SIG-M5 (cell line): ENCODE results near the gene NABP1.

Source experiments
- DNase-seq: peaks from one replicate; lab custom pipeline; 2025; lab: John Stamatoyannopoulos, UW

Gene NABP1

DNA sequence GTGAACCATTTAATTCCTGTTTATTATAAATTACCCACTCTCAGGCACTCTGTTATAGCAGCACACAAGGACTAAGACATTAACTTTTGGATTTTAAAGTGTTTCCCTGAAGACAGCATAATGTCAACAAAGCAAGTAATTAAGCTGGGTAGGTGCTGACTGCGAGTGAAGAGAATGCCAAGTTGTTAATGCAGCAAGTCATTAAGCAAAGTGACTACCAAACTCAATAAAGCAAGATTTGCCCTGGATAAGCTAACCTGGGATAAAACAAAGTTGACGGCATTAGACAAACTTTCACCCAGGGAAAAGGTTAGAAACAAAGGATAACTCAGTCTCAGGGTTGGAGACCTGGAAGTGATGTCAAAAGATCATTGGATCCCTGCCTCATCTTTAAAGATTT lies 28.4 kb upstream of the NABP1 start:
- no peak for DNase-seq

DNA sequence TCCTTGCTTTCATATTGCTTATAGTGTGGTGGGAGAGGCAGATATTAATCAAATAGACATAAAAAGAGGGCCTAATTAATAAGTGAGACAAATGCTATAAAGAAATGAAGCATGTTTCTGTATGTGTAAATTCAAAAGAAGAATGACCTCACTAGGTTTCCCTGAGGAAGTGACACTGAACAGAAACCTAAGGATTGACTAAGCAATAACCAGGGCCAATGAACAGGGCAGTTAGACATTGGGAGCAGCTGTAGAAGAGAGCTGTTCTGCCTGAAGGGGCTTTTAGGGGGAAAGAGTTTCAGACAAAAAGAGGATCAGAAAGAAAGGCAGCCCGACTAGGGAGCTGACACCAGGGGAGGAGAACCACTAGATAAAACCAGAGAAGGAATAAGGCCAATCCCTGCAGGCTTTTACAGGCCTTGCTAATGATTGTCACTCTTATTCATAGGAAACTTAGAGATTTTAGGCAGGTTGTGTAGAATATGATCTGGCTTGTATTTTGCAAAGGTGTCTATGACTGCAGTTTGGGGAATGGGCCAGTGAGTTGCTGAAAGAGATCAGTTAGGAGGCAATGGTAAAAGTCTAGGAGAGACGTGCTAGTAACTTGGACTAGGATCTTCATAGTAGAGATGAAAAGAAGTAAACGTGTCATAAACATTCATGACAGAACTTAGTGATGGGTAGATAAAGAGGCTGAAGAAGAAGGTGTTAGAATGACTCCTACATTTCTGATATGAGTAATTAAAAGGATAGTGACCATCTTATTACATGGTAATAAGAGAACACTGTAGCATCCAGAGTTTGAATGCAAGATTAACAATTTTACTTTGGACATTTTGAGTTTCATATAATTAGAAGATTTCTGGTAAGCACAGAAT lies 26.8 kb upstream of the NABP1 start:
- DNase-seq: no peak

DNA sequence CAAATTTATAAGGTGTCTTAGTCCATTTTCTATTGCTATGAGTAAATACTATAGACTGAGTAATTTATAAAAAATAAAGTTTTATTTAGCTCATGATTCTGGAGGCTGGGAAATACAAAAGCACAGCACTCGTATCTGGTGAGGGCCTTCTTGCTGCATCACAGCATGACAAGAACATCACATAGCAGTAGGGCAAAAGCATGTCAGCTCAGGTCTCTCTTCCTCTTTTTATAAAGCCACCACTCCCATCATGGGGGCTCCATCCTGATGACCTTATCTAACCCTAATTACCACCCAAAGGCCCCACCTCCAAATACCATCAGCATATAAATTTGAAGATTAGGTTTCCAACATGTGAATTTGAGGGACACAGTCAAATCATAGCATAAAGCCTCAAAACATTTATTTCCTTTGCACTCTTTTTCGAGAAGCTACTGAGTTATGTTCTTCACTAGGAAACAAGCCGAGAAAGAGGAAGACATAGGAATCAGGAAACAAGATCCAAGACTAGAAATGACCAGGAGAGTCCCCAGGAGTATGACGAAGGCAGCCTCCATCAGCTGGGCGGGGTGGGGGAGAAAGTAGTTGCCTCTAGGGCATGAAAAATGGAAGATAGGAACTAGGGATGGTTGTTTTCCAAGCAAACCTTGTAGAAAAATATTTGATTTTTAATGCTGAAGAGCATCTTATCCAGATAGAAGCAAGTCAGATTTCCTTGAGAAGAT lies 24.1 kb upstream of the NABP1 start:
- DNase-seq: no peak

DNA sequence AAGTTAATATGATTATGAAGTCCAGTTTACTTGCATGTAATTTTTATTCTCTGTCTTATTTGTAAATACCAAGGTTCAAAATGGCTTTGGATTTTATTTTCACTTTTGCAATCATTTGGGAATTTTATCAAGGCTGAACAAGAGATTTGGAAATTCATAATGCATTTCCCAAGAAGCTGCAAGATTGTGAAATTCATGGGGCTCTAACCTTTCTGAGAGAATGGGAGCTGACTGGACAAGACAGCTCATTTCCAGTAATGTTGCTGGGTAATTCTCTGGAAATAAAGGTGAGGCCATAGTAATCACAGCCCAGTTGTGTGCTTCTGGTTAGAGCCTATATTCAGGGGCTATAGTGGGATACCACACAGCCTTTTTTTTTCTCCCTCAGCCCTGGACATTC lies 21.5 kb upstream of the NABP1 start:
- no peak for DNase-seq

DNA sequence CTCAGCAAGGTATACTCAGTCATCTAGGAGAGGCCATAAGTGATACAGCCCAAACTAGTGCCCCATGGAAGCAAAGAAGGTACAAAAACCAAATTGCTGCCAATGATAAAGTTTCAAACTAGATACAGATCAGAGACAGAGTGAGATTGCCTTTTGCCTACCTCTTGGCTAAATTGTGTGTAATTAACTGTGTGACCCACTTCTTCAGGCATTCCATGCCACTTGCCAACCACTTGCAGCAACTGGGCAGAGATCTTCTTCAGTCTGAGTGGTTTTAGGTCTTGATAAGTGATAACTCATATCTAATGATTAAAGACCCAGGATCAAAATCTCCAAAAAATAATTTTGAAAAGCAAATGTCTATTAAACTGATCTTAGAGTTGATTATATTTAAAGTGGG lies 21.1 kb upstream of the NABP1 start:
- DNase-seq: no peak

DNA sequence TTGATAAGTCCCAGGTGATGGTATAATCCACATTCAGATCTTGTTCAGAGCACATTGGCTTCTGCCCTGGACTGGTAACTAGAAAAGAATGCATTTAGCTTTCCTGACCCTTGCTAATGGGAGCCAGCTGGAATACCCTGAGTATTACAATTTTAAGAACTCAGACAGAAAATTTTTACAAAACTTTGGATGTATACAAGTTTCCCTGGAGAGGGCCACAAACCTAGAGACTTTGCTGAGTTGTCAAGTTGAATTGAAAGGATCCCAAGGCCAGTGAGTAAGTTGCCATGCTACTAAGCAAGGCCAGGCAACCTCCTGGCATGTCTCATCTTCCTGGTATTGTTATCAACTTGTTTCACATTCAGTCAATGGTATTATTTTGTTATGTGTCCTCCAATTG lies 20.0 kb upstream of the NABP1 start:
- no peak for DNase-seq

DNA sequence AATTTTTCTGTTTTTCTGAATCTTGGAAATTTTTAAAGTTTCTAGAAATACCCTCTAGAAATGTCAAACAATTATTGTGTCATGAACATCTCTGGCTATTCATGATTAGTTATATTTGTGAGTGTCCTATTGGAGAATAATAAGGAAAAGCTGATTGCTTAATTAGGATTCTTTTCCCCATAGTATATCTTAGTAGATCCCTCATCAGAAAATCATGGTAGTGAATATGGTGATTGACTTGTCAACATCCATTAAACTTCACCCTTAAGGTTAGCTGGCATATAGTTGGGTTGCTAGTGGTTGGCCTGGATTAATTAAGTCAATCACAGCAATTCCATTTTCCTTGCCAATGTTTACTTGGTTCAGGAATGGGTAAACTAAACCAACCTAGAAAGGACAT lies 18.7 kb upstream of the NABP1 start:
- DNase-seq: no peak

DNA sequence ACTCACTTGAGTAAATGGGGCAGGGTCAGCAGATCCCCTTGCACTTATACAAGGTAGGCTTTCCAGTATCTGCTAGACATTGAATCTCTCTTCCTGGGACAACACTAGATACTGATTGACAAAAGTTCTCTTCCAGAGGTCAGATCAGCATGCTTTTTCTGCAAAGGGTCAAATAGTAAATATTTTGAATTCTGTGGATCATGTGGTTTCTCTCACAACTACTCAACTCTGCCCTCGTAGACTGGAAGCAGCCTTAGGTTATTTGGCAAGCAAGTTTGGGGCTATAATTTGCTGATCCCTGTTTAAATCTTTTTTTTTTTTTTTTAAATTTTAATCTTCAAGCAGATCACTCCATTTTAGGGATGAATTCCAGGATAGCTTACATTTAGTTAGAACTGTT lies 17.4 kb upstream of the NABP1 start:
- no peak for DNase-seq

DNA sequence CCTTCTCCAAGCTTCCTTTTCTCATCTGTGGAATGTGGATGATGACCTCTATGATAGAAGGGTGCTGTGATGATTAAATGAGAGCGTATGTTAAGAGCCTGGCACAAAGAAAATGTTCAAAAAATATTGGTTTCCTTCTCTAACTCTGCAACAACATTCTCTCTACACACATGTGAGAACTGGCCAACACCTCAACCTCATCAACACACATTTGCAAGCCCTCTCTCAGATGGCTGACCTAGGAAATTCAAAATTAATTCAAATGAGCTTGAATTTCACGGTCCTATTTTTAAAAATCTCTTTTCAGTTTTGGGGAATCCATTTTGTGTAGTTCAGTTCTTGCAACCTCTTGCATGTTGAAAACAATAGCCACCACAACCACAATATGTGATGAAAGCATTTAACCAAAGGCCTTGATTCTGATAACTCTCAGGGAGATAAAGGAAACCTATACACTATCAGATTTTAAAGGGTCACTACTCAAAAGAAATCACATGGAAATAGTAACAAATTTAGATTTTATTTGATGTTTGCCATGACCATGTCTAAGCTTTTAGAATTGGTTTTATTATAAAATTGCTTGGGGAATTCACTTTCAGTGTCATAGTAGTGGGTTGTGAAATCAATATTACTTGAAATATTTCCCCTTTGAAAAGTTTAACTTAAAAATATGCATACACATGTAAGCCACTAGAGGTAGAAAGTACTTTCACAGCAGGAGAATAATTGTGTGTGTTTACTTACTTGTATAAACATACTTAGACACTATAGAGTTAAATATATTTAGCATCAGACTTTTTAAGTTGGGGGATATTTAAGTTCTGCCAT lies 16.6 kb upstream of the NABP1 start:
- no peak for DNase-seq

DNA sequence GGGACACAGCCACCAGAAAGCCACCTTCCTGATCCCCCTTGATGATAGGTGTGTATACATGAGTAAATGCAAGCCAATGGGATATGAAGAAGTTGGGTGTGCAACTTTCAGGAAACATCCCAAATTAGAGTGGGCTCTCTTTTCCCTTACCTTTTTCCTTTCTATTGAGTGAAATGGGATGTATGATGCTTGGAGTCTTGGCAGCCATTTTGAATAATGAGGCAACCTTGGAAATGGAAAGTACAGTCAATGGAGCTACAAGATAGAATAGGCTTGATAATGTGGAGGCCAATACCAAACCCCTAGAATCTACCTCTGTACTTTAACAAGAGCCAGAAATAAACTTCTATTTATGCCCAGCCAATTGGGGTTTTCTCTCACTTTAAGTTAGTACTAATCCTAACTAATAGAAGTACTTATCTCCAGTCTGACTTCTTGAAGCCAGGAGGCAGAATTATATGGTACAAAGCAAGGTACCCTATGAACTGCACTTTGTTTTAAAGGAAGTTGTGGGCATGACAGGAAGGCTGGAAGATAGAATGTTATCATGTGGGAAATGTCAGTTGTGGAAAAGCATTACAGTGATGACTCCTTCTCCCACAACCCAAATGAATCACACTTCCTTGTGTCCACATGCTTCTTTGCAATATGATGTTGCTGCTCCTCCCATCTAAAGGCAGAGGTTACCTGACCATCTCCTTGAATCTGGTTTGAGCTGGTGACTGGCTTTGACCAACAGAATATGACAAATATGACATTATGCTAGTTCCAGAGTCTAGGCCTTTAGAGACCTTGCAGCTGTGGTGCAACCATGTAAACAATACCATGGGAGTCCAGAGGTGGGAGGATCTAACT lies 12.9 kb upstream of the NABP1 start:
- no peak for DNase-seq

DNA sequence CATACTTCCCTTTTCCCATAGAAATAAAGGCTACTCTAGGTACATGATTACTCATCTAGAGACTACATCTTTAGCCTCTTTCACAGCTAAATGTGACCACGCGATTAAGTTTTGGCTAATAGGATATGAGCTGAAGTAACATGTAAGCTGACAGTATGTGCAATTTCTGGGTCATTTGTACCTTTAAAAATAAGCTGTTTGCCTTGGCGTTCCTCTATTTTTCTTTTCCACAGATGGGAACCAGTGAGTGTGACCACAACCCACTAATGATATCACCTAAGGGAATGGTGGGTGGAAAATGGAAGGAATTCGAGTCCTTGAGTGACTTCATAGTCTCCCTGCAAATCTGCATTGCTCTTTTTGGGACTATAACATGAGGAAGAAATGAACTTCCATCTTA lies 11.7 kb upstream of the NABP1 start:
- no peak for DNase-seq

DNA sequence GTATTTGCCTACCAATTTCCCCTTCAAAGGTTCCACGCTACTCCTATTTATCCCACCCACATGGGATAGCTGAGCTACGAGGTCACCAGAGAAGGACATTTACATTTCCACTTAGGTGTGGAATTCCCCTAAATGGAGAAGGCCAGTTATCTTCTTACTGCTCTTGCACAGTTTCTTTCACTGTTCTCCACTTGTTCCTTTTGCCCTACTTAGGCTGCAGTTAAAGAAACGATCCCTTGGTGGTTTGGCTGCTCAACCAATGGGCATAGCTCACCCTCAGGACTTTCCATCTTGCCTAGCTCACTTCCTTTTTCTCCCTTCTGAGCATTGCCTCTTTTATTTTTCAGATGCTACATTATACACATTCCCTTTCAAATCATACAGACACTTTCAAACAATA lies 11.2 kb upstream of the NABP1 start:
- no peak for DNase-seq

DNA sequence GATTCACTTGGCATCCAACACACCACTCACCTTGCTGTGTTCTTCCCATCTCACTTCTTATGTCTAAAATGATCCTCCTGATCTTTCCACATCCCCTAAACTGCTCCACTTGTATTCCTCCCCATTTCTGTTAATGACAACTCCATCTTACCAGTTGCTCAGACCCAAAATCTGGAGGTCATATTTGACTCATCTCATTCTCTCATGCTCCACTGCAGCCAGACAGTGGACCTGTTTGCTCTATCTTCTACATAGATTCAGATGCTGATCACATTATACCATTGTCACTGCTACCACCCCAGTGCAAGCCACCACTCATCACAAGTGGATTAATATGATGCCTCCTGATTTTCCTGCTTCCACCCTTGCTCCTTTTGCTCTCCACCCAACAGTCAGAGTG lies 7.9 kb upstream of the NABP1 start:
- DNase-seq: no peak

DNA sequence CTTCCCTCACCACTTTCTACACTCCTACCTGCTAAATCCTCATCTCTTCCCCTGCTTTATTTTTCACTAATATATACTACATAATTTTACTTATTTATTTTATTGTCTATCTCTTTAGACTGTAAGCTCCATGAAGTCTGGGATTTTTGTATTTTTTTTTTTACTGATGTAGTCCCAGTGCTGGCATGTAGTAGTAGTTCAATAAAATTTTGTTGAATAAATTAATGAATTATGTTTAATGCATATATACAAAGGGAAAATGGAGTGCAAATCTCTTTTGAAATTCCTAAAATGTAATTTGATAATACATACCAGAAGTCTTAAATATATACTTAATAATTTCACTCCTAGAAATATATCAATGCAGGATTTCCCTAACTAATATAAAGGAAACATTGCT lies 7.1 kb upstream of the NABP1 start:
- no peak for DNase-seq

DNA sequence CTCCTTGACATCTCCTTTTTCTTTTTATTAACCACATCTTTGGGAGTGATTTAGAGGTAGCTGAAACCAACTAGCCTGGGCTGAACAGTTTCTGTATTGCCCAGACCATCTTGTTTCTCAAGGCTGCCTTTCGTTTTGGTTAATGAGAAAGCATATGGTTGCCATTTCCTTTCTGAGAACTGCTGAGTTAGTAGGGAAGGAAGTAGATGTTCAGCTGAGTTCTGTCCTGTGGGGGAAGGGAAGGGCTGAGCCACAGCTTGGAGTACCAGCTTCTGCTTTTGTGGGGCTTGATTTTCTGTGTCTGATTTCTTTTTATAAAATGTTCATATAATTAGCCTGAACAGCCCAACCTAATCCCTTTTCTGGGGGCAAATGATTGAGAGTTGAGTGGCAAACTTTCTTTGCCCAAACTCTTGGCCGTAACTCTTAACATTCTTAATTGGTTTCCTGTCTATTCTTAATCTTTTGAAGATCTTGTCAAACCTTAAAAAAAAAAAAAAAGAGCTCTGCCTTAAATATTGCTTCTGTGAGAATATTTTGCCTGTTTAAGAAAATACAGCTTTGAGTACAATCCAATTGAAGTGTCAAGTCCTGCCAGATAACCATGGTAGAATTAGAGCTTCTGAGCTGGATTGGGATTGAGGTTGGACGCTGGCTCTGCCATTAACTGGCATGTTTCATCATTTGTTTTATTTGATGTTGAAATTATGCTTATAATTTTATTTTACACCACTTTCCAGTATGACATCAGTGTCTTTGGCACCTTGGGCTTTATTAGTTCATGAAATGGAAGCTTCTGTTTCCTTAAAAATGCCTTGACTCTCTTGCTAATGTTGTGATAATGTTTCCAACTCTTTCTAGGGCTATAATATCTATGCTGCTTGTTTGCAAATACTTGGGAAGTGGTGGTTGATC lies 1.9 kb upstream of the NABP1 start:
- DNase-seq: peak; percentile 74

DNA sequence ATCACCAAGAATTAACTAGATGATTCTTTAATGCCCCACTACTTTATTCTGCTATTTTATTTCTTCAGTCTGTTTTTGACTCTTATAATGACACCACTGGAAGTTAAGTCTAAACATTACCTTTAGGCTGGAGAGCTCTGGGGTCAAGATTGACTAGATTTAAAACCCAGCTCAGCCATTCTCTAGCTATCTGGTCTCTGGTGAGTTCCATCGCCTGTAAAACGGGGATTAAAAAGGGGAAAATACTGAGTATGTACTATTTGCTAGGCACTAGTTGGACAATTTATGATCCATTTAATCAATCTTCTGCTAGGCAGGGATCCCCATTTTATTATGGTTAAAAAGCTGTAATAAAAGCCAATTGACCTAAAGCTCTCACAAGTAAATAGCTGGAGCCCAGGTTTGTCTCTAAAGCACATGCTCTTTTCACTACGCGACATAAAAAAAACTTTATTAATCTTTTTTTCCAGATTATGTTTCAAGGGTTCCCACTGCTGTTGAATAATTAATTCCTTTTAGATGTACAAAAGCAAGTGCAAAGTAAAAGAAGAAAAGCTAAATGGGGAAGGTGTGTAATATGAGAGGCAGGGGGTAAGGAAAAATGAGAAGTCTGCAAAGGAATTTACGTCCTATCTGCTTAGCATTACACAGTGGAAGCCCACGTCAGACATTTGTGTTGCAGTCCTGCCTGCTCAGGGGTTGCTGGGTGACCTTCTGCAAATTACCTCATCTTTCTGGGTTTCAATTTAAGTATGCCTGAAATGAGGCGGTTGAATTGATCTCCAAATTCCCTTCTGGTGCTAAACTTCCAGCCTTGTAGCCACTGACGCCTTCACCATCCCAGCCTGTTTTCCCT lies 918 bp upstream of the NABP1 start:
- DNase-seq: peak; percentile 44

DNA sequence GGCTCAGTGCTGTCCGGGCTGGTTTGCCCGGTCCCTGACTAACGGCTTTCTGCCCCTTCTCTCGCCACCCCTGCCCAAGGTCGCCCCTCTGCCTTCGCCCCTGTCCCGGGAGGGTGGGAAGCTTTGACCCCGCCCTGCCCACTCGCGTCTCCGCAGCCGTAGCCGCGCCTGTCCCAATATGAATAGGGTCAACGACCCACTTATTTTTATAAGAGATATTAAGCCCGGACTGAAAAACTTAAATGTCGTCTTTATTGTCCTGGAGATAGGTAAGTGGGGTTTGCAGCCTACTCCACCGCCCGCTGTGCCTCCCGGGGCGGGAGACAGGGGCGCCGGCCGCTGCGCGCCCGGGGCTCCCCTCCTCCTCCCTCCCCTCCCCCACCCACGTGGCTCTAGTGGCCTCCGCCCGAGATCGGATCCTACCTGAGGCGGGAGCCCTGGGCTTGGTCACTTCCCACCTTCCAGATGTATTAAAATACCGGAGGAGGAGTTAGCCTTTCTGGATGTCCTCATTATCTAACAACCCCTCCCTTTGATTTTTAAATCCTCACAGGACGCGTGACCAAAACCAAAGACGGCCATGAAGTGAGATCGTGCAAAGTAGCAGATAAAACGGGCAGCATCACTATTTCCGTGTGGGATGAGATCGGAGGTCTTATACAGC lies 633 bp downstream of the NABP1 start:
- DNase-seq: no peak

DNA sequence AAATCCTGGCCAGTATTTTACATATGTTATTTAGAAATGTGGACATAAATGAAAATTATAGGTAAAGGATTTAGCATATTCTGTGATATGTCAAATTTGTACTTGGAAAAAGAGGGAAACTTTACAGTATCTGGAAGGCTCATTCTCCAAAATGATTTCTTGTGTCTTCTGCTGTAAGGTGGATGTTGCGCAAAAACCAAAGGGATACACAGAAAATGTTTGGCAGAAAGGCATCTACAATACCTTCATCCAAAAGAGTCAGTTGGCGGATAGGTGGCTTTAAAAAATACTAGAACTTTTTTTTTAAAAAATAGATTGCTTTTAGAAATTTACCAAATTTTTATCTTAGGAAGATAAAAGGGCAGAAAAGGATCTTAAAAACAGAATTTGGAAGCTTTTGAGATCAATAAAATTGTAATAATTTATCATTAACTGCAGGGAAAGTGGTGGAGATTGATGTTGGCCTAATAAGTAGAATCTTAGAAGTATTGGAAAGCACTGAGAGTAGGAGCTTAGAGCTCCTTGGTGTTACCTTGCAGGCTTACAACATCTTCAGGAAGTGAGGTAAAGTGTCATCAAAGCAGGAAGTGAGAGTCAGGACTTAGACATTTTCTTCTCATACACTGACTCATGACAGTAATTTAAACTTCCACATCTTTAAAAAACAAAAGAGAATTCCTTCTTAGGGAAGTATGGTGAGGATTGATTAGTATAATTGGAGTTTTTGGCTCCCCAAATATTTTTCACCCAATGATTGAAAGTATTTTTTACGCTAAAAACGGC lies 2.1 kb downstream of the NABP1 start:
- peak; percentile 63 for DNase-seq
